GM23248 (cell line): ENCODE results near the gene HLA-DMA. TPM values are rescaled to one million over a fixed set of nuclear protein-coding genes. Genes with fewer than 3 reads are reported as not detected.
A peak's percentile ranks its signal among the peaks of the same experiment; 100 is the strongest.
"Not testable (repeated sequence)": the region's sequence is repeated elsewhere in the genome, so short reads cannot be mapped to it uniquely, and the experiment has no call there.

ENCODE experiments used
- DNase-seq: peaks from one replicate; pipeline ENCODE4 v3.0.0-alpha.2; 2015
- H2AFZ ChIP-seq: fragments of 200-600 bp; sonication (generic); 2 replicates; pipeline ENCODE4 v1.6.1; 2016; ENCODE audit warnings: antibody characterized with exemption
- H3F3A ChIP-seq: fragments of 200-600 bp; sonication (generic); 2 replicates; pipeline ENCODE4 v1.6.1; 2016; ENCODE audit warnings: mild to moderate bottlenecking, antibody characterized with exemption, mixed run types; ENCODE audit not compliant: insufficient read depth
- H3K27ac ChIP-seq: fragments of 200-600 bp; sonication (generic); 2 replicates; pipeline ENCODE4 v1.5.1; 2016; ENCODE audit warnings: mild to moderate bottlenecking
- H3K27me3 ChIP-seq: fragments of 200-600 bp; sonication (generic); replicated peaks from 2 replicates; pipeline ENCODE4 v1.6.1; 2016; ENCODE audit warnings: mild to moderate bottlenecking; ENCODE audit not compliant: insufficient read depth
- H3K36me3 ChIP-seq: fragments of 200-600 bp; sonication (generic); 2 replicates; pipeline ENCODE4 v1.6.1; 2016; ENCODE audit warnings: low read depth, mild to moderate bottlenecking
- H3K4me1 ChIP-seq: fragments of 200-600 bp; sonication (generic); 2 replicates; pipeline ENCODE4 v1.6.1; 2016; ENCODE audit warnings: mild to moderate bottlenecking; ENCODE audit not compliant: insufficient read depth
- H3K4me2 ChIP-seq: fragments of 200-600 bp; sonication (generic); one replicate; pipeline ENCODE4 v1.6.1; 2016; ENCODE audit warnings: mild to moderate bottlenecking; ENCODE audit not compliant: unreplicated experiment
- H3K4me3 ChIP-seq: fragments of 200-600 bp; sonication (generic); 2 replicates; pipeline ENCODE4 v1.5.1; 2016; ENCODE audit warnings: mild to moderate bottlenecking
- H3K79me2 ChIP-seq: fragments of 200-600 bp; sonication (generic); 2 replicates; pipeline ENCODE4 v1.6.1; 2016; ENCODE audit warnings: mild to moderate bottlenecking; ENCODE audit not compliant: insufficient read depth
- H3K9ac ChIP-seq: fragments of 200-600 bp; sonication (generic); 2 replicates; pipeline ENCODE4 v1.6.1; 2016; ENCODE audit warnings: mild to moderate bottlenecking
- H3K9me2 ChIP-seq: fragments of 200-600 bp; sonication (generic); 2 replicates; pipeline ENCODE4 v1.6.1; 2016; ENCODE audit warnings: mixed run types, mild to moderate bottlenecking, moderate library complexity; ENCODE audit not compliant: insufficient read depth
- H3K9me3 ChIP-seq: fragments of 200-600 bp; sonication (generic); one replicate; pipeline ENCODE4 v1.6.1; 2017; ENCODE audit warnings: low read depth
- H4K20me1 ChIP-seq: fragments of 200-600 bp; sonication (generic); 2 replicates; pipeline ENCODE4 v1.6.0; 2016; ENCODE audit not compliant: insufficient read depth
- EZH2 ChIP-seq: fragments of 200-600 bp; sonication (generic); IDR thresholded peaks from 2 replicates; pipeline ENCODE4 v1.6.1; 2018; ENCODE audit warnings: antibody characterized with exemption, mild to moderate bottlenecking; ENCODE audit not compliant: insufficient read depth, poor library complexity, severe bottlenecking
- EZH2phosphoT487 ChIP-seq: fragments of 200-600 bp; sonication (generic); IDR thresholded peaks from 2 replicates; pipeline ENCODE4 v1.6.1; 2018; ENCODE audit warnings: antibody characterized with exemption, moderate library complexity, mild to moderate bottlenecking, low read depth; ENCODE audit not compliant: insufficient read depth
- WGBS, 2 experiments: methylation state at CpG; one replicate each; pipeline ENCODE4 v1.1.6; 2015 to 2017; ENCODE audit warnings: low lambda C conversion rate in 2 of 2, low coverage in 1 of 2; ENCODE audit errors: missing lambda C conversion rate in 2 of 2; 5-methylcytosine and 5-hydroxymethylcytosine counted together
- in situ Hi-C: fragments of 300-500 bp; cut with MboI; formaldehyde crosslinking; loops from 2 replicates; pipeline ENCODE4 v1.15.0; 2020
- polyA plus RNA-seq: library from polyadenylated mRNA; unstranded; fragments of >200 nt; fragmentation: Nextera tagmentation; extraction: Ambion mirVana; gene quantifications from 2 replicates; pipeline ENCODE4 v1.2.1, GENCODE V29; 2016
- total RNA-seq: library from RNA; depleted of rRNA; stranded (reverse); fragments of >200 nt; shearing (Covaris generic); gene quantifications from 2 replicates; pipeline ENCODE4 v1.2.3, GENCODE V29; 2014

HLA-DMA gene
- total and polyA plus RNA-seq, 2 experiments from 2014 or later = 6.2 to 6.3 TPM

DNA sequence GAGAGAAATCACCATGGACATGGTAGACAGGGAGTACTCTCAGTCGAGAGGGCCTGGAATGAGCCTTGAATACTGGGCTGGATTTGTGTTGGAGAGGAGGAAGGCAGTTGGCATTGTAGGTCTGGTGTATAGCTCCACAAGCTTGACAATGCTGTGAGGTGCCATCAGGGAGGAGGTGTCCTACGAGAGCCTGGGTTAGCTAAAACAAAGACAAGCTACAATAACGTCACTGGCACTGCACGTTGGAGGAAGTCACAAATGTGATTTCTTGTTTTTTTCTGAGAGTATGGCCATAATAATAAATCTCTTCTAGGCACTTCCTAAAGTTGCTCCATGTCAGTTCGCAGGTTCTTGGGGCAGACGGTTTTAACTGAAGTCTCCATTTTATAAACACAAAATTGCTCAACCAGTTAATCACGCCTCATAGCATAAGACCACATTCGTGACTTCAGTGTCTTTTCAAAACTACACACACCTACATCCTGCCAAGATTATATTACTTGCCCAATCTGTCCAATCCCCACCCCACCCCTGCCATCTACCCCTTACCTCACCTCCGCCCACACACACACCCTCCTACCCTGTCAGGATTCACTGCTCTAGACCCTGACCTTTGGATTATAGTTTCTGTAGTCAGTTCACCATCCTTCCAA is 7.7 kb downstream of the HLA-DMA start:
- no peak overlapping the region for H2AFZ ChIP-seq
- no peak overlapping the region for H3K4me2 ChIP-seq
- no peaks in the 10 kb centered on the region for H4K20me1 ChIP-seq
- H3K9me3 ChIP-seq = no peaks in the 10 kb centered on the region
- H3K9me2 ChIP-seq = no peaks in the 10 kb centered on the region
- no peak overlapping the region for H3K27ac ChIP-seq
- H3K4me1 ChIP-seq = no peaks in the 10 kb centered on the region
- no peaks in the 10 kb centered on the region for H3F3A ChIP-seq
- H3K9ac ChIP-seq = no peak overlapping the region
- H3K79me2 ChIP-seq = no peaks in the 10 kb centered on the region
- no peaks in the 10 kb centered on the region for H3K36me3 ChIP-seq
- in situ Hi-C loops = no loop called here
- 59 to 68% methylated on average over 9 of the region's 9 CpGs for WGBS, 2 experiments
- TF ChIP-seq EZH2phosphoT487 (no peak), EZH2 (no peak)
- H3K27me3 ChIP-seq = no peaks in the 10 kb centered on the region
- DNase-seq = peak; percentile 35
- H3K4me3 ChIP-seq = no peak overlapping the region

GRCh38 chr6:32943864-32944649 is 8.8 kb downstream of the HLA-DMA start:
- H3F3A ChIP-seq = no peaks in the 10 kb centered on the region
- H2AFZ ChIP-seq = no peak overlapping the region
- no peaks in the 10 kb centered on the region for H3K36me3 ChIP-seq
- H3K79me2 ChIP-seq = no peaks in the 10 kb centered on the region
- no peak for TF ChIP-seq EZH2
- no peak for TF ChIP-seq EZH2phosphoT487
- no peaks in the 10 kb centered on the region for H4K20me1 ChIP-seq
- in situ Hi-C loops = no loop called here
- DNase-seq = no peak
- H3K27me3 ChIP-seq = no peaks in the 10 kb centered on the region; the same call in 1 of the 2 replicates
- H3K4me3 ChIP-seq = no peak overlapping the region
- H3K9me2 ChIP-seq = no peaks in the 10 kb centered on the region
- no peak overlapping the region for H3K27ac ChIP-seq
- WGBS, 2 experiments = 30 to 53% methylated on average over 2 to 4 of the region's 4 CpGs
- no peaks in the 10 kb centered on the region for H3K9me3 ChIP-seq
- H3K4me1 ChIP-seq = no peaks in the 10 kb centered on the region
- H3K4me2 ChIP-seq = no peak overlapping the region
- no peak overlapping the region for H3K9ac ChIP-seq

GRCh38 chr6:32942555-32943123 is 10.3 kb downstream of the HLA-DMA start:
- H3K9me2 ChIP-seq, H3K27ac ChIP-seq, H3K4me3 ChIP-seq, H3K4me2 ChIP-seq, H3K79me2 ChIP-seq, H3K9ac ChIP-seq, H4K20me1 ChIP-seq, H3K36me3 ChIP-seq, H3K9me3 ChIP-seq, DNase-seq, H3F3A ChIP-seq, in situ Hi-C loops, H3K27me3 ChIP-seq, H3K4me1 ChIP-seq, H2AFZ ChIP-seq: not testable (repeated sequence)
- 86% methylated on average over 9 of the region's 9 CpGs for WGBS, 2 experiments

DNA sequence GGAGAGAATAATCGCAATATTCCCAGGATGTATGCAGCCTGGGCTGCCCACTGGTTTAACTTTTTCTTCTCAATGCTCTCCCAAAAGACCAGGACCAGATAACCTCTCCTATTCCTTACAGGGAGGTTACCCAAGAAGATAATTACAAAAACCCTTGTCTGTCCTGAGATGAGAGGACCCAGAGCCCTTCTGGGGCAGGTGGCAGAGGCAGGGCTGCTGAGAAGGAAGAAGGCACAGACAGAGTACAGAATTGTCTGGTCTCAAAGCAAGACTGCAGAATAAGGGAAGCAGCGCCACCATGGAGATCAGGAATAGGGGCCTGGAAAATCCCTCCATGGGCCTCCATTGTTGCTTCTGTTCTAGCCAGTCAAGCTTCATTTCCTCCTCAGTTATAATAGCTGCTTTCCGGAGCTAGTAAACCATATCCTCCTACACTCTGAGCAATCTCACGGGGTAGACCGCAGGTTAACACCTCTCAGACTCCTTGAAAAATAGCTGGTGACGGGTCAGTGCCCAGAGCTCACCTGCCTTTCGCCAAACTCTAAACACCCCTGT is 11.6 kb downstream of the HLA-DMA start:
- Histone ChIP-seq H3K27me3 (no peaks in the 10 kb centered on the region; the same call in none of the 2 replicates), H3F3A (no peaks in the 10 kb centered on the region), H3K4me1 (no peaks in the 10 kb centered on the region), H3K9ac (no peak overlapping the region), H3K4me2 (no peak overlapping the region), H3K79me2 (no peaks in the 10 kb centered on the region), H3K27ac (no peak overlapping the region), H3K9me3 (no peaks in the 10 kb centered on the region), H4K20me1 (no peaks in the 10 kb centered on the region), H3K36me3 (no peaks in the 10 kb centered on the region), H3K9me2 (no peaks in the 10 kb centered on the region), H3K4me3 (no peak overlapping the region), H2AFZ (no peak overlapping the region)
- DNase-seq = no peak
- no peak for TF ChIP-seq EZH2phosphoT487
- no peak for TF ChIP-seq EZH2
- in situ Hi-C loops = no loop called here
- 82 to 87% methylated on average over 7 of the region's 7 CpGs for WGBS, 2 experiments
